ENCODE data around the gene PDIK1L.
"Not testable (repeated sequence)": the region's sequence is repeated elsewhere in the genome, so short reads cannot be mapped to it uniquely, and the experiment has no call there.

PDIK1L gene

GRCh38 chr1:26090893-26091292 lies 20.7 kb upstream of the PDIK1L start:
- no peak for DNase-seq (ENCODE audit: low read depth, low spot score)

- no peak for DNase-seq (ENCODE audit: low read depth, low spot score)
Observed at GRCh38 chr1:26092422-26092821, 19.2 kb upstream of the PDIK1L start.

- DNase-seq (ENCODE audit: low read depth, low spot score): not testable (repeated sequence)
Observed at GRCh38 chr1:26093569-26093968, 18.1 kb upstream of the PDIK1L start.

- no peak for DNase-seq (ENCODE audit: low read depth, low spot score)
Observed at GRCh38 chr1:26094076-26094669, 17.5 kb upstream of the PDIK1L start.

- DNase-seq (ENCODE audit: low read depth, low spot score): no peak
Observed at GRCh38 chr1:26094677-26095383, 16.8 kb upstream of the PDIK1L start.

GRCh38 chr1:26096471-26096870 lies 15.2 kb upstream of the PDIK1L start:
- DNase-seq (ENCODE audit: low read depth, low spot score): no peak

GRCh38 chr1:26097696-26098095 lies 13.9 kb upstream of the PDIK1L start:
- no peak for DNase-seq (ENCODE audit: low read depth, low spot score)

GRCh38 chr1:26098602-26099001 lies 13.0 kb upstream of the PDIK1L start:
- no peak for DNase-seq (ENCODE audit: low read depth, low spot score)

GRCh38 chr1:26099780-26100179 lies 11.8 kb upstream of the PDIK1L start:
- no peak for DNase-seq (ENCODE audit: low read depth, low spot score)

- DNase-seq (ENCODE audit: low read depth, low spot score): not testable (repeated sequence)
Observed at GRCh38 chr1:26100204-26100603, 11.4 kb upstream of the PDIK1L start.

GRCh38 chr1:26102119-26102518 lies 9.5 kb upstream of the PDIK1L start:
- no peak for DNase-seq (ENCODE audit: low read depth, low spot score)

- DNase-seq (ENCODE audit: low read depth, low spot score): no peak
Observed at GRCh38 chr1:26102526-26102925, 9.1 kb upstream of the PDIK1L start.

GRCh38 chr1:26105226-26105548 lies 6.4 kb upstream of the PDIK1L start:
- not testable (repeated sequence) for DNase-seq (ENCODE audit: low read depth, low spot score)

GRCh38 chr1:26109229-26110164 lies 2.1 kb upstream of the PDIK1L start:
- no peak for DNase-seq (ENCODE audit: low read depth, low spot score)

GRCh38 chr1:26110731-26111529 lies 694 bp upstream of the PDIK1L start:
- no peak for DNase-seq (ENCODE audit: low read depth, low spot score)

- no peak for DNase-seq (ENCODE audit: low read depth, low spot score)
Observed at GRCh38 chr1:26112407-26112775, 767 bp downstream of the PDIK1L start.

- no peak for DNase-seq (ENCODE audit: low read depth, low spot score)
Observed at GRCh38 chr1:26114165-26114927, 2.7 kb downstream of the PDIK1L start.

- no peak for DNase-seq (ENCODE audit: low read depth, low spot score)
Observed at GRCh38 chr1:26119892-26120608, 8.4 kb downstream of the PDIK1L start.

- no peak for DNase-seq (ENCODE audit: low read depth, low spot score)
Observed at GRCh38 chr1:26121854-26122773, 10.5 kb downstream of the PDIK1L start.

All from iPS DF 19.7 (cell line).